ENCODE data around the gene CAMK4. TPM values are rescaled to one million over a fixed set of nuclear protein-coding genes. Genes with fewer than 3 reads are reported as not detected.

Gene CAMK4
- total and polyA plus RNA-seq, 2 of the 8 experiments (the other 6 are each of a cell fraction or from before 2014, with no cell fraction given) = 1.8 to 8.3 TPM

- TF ChIP-seq CHD7 (IDR thresholded peaks at IDR 0.05; ENCODE audit: insufficient replicate concordance, low read length) (no peak), RFX5 (IDR thresholded peaks at IDR 0.05; ENCODE audit: borderline replicate concordance, low read depth, low read length) (no peak), EGR1 (IDR thresholded peaks at IDR 0.05; ENCODE audit: borderline replicate concordance, low read depth, low read length) (no peak), TEAD4 (IDR thresholded peaks at IDR 0.05; ENCODE audit: low read depth, low read length) (no peak), TBP (IDR thresholded peaks at IDR 0.05; ENCODE audit: low read depth, low read length) (no peak)
These were observed 18.4 kb downstream of the CAMK4 start (continued) for GRCh38 chr5:111242606-111243005.

All from H1 (cell line).